ENCODE measurements around the gene AHR.

The AHR gene

GRCh38 chr7:17299483-17299991, 1.1 kb downstream of the AHR start:
- Mint-ChIP-seq H3K4me3 (peak overlapping the region; percentile 99), H3K9me3 (peaks cover 8% of the 10 kb centered on the region), H3K27me3 (no peaks in the 10 kb centered on the region), H3K36me3 (peaks cover 3% of the 10 kb centered on the region), H3K4me1 (peaks cover 21% of the 10 kb centered on the region), H3K27ac (peak overlapping the region; percentile 99)

- peak overlapping the region; percentile 99 for H3K4me3 Mint-ChIP-seq
- peaks cover 5% of the 10 kb centered on the region for H3K36me3 Mint-ChIP-seq
- H3K9me3 Mint-ChIP-seq: peaks cover 8% of the 10 kb centered on the region
- peaks cover 21% of the 10 kb centered on the region for H3K4me1 Mint-ChIP-seq
- H3K27me3 Mint-ChIP-seq: no peaks in the 10 kb centered on the region
- peak overlapping the region; percentile 99 for H3K27ac Mint-ChIP-seq
Observed at GRCh38 chr7:17300012-17300411, 1.6 kb downstream of the AHR start.

- no peaks in the 10 kb centered on the region for H3K27me3 Mint-ChIP-seq
- H3K27ac Mint-ChIP-seq: peak overlapping the region; percentile 99
- H3K9me3 Mint-ChIP-seq: peaks cover 8% of the 10 kb centered on the region
- H3K4me1 Mint-ChIP-seq: peaks cover 21% of the 10 kb centered on the region
- peaks cover 9% of the 10 kb centered on the region for H3K36me3 Mint-ChIP-seq
- H3K4me3 Mint-ChIP-seq: peak overlapping the region; percentile 99
Observed at GRCh38 chr7:17300437-17300836, 2.0 kb downstream of the AHR start.

- H3K36me3 Mint-ChIP-seq: peaks cover 9% of the 10 kb centered on the region
- no peak overlapping the region for H3K27ac Mint-ChIP-seq
- no peaks in the 10 kb centered on the region for H3K27me3 Mint-ChIP-seq
- H3K9me3 Mint-ChIP-seq: peaks cover 8% of the 10 kb centered on the region
- H3K4me1 Mint-ChIP-seq: peaks cover 21% of the 10 kb centered on the region
- peak overlapping the region; percentile 69 for H3K4me3 Mint-ChIP-seq
Observed at GRCh38 chr7:17301471-17302456, 3.3 kb downstream of the AHR start.

- Mint-ChIP-seq H3K27ac (peak overlapping the region; percentile 11), H3K4me1 (peaks cover 13% of the 10 kb centered on the region), H3K27me3 (no peaks in the 10 kb centered on the region), H3K4me3 (peak overlapping the region; percentile 59), H3K36me3 (peaks cover 9% of the 10 kb centered on the region), H3K9me3 (peaks cover 7% of the 10 kb centered on the region)
Observed at GRCh38 chr7:17302575-17303142, 4.2 kb downstream of the AHR start.

GRCh38 chr7:17304926-17305325, 6.5 kb downstream of the AHR start:
- no peaks in the 10 kb centered on the region for H3K9me3 Mint-ChIP-seq
- peaks cover 7% of the 10 kb centered on the region for H3K4me1 Mint-ChIP-seq
- H3K36me3 Mint-ChIP-seq: peaks cover 8% of the 10 kb centered on the region
- no peaks in the 10 kb centered on the region for H3K27me3 Mint-ChIP-seq
- peak overlapping the region; percentile 72 for H3K4me3 Mint-ChIP-seq
- peak overlapping the region; percentile 98 for H3K27ac Mint-ChIP-seq

- Mint-ChIP-seq H3K36me3 (peaks cover 8% of the 10 kb centered on the region), H3K4me1 (peaks cover 3% of the 10 kb centered on the region), H3K4me3 (peak overlapping the region; percentile 72), H3K9me3 (no peaks in the 10 kb centered on the region), H3K27ac (peak overlapping the region; percentile 98), H3K27me3 (no peaks in the 10 kb centered on the region)
Observed at GRCh38 chr7:17305387-17306171, 7.1 kb downstream of the AHR start.

GRCh38 chr7:17307000-17307399, 8.5 kb downstream of the AHR start:
- Mint-ChIP-seq H3K27me3 (no peaks in the 10 kb centered on the region), H3K4me3 (no peak overlapping the region), H3K9me3 (no peaks in the 10 kb centered on the region), H3K4me1 (peaks cover 3% of the 10 kb centered on the region), H3K27ac (no peak overlapping the region), H3K36me3 (peaks cover 12% of the 10 kb centered on the region)

GRCh38 chr7:17307558-17307957, 9.1 kb downstream of the AHR start:
- no peak overlapping the region for H3K27ac Mint-ChIP-seq
- peaks cover 15% of the 10 kb centered on the region for H3K36me3 Mint-ChIP-seq
- H3K4me3 Mint-ChIP-seq: no peak overlapping the region
- peaks cover 3% of the 10 kb centered on the region for H3K4me1 Mint-ChIP-seq
- H3K27me3 Mint-ChIP-seq: no peaks in the 10 kb centered on the region
- no peaks in the 10 kb centered on the region for H3K9me3 Mint-ChIP-seq

- Mint-ChIP-seq H3K27ac (no peak overlapping the region), H3K4me3 (no peak overlapping the region), H3K36me3 (peaks cover 17% of the 10 kb centered on the region), H3K4me1 (no peaks in the 10 kb centered on the region), H3K9me3 (no peaks in the 10 kb centered on the region), H3K27me3 (no peaks in the 10 kb centered on the region)
Observed at GRCh38 chr7:17307969-17308648, 9.7 kb downstream of the AHR start.

GRCh38 chr7:17311194-17311593, 12.7 kb downstream of the AHR start:
- no peak overlapping the region for H3K27ac Mint-ChIP-seq
- H3K9me3 Mint-ChIP-seq: no peaks in the 10 kb centered on the region
- H3K4me1 Mint-ChIP-seq: peaks cover 10% of the 10 kb centered on the region

GRCh38 chr7:17311952-17312351, 13.5 kb downstream of the AHR start:
- Mint-ChIP-seq H3K9me3 (no peaks in the 10 kb centered on the region), H3K27me3 (no peaks in the 10 kb centered on the region), H3K36me3 (peaks cover 24% of the 10 kb centered on the region), H3K4me3 (no peak overlapping the region), H3K27ac (no peak overlapping the region), H3K4me1 (peaks cover 12% of the 10 kb centered on the region)

More at GRCh38 chr7:17311194-17311593, 12.7 kb downstream of the AHR start:
- no peaks in the 10 kb centered on the region for H3K27me3 Mint-ChIP-seq
- peaks cover 19% of the 10 kb centered on the region for H3K36me3 Mint-ChIP-seq
- no peak overlapping the region for H3K4me3 Mint-ChIP-seq

- Mint-ChIP-seq H3K4me1 (peaks cover 13% of the 10 kb centered on the region), H3K9me3 (no peaks in the 10 kb centered on the region)
Observed at GRCh38 chr7:17312641-17313040, 14.2 kb downstream of the AHR start.

GRCh38 chr7:17313194-17313593, 14.7 kb downstream of the AHR start:
- no peaks in the 10 kb centered on the region for H3K9me3 Mint-ChIP-seq
- no peaks in the 10 kb centered on the region for H3K27me3 Mint-ChIP-seq
- H3K27ac Mint-ChIP-seq: no peak overlapping the region
- H3K36me3 Mint-ChIP-seq: peaks cover 24% of the 10 kb centered on the region
- H3K4me3 Mint-ChIP-seq: no peak overlapping the region
- peaks cover 16% of the 10 kb centered on the region for H3K4me1 Mint-ChIP-seq

More at GRCh38 chr7:17312641-17313040, 14.2 kb downstream of the AHR start:
- peaks cover 24% of the 10 kb centered on the region for H3K36me3 Mint-ChIP-seq
- H3K27me3 Mint-ChIP-seq: no peaks in the 10 kb centered on the region
- H3K27ac Mint-ChIP-seq: no peak overlapping the region
- H3K4me3 Mint-ChIP-seq: no peak overlapping the region

- no peak overlapping the region for H3K4me3 Mint-ChIP-seq
- no peaks in the 10 kb centered on the region for H3K9me3 Mint-ChIP-seq
- H3K27me3 Mint-ChIP-seq: no peaks in the 10 kb centered on the region
- H3K27ac Mint-ChIP-seq: peak overlapping the region; percentile 36
- peaks cover 32% of the 10 kb centered on the region for H3K4me1 Mint-ChIP-seq
- peaks cover 23% of the 10 kb centered on the region for H3K36me3 Mint-ChIP-seq
Observed at GRCh38 chr7:17315974-17316373, 17.5 kb downstream of the AHR start.

Data from activated naive CD4-positive, alpha-beta T cell treated with anti-CD3 and anti-CD28 coated beads, Interleukin-2, amount 50 U/mL, for 24 hours (primary cell).